NCI-H82 (cell line): ENCODE results near the gene LARGE2.

Experiments used
- DNase-seq: peaks from one replicate; lab custom pipeline; 2025; lab: John Stamatoyannopoulos, UW

LARGE2 gene

DNA sequence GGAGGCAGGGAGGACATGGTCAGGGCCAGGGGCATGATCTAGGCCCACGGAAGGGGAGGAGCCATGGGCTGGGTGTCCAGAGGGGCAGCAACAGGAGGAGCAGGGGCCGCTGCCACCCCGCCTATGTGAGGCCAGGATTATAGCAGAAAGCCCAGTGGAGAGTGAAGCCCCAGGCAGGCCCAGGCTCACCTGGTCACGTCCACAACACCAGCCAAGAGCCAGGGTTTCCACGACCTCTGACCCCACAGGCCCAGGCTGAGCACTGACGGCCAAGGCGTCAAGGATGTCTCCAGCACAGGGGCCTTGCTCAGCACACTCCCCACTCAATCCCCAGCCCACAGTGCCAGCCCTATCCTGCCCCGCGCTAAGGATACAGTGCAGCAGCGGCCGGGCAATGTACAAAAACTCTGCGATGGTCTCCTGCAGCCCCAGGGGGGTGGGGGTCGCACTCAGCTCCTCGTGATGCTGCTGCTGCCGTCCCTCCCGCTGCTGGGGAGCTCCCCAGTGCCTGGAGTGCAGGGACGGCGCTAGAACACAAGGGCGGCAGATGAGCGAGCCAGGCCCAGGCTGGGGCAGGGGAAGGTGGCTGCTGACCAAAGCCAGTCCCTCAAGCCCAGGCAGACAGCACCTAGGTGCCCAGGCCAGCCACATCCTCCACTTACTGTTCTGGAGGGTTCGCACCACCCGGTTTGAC lies 8.4 kb upstream of the LARGE2 start:
- no peak for DNase-seq

DNA sequence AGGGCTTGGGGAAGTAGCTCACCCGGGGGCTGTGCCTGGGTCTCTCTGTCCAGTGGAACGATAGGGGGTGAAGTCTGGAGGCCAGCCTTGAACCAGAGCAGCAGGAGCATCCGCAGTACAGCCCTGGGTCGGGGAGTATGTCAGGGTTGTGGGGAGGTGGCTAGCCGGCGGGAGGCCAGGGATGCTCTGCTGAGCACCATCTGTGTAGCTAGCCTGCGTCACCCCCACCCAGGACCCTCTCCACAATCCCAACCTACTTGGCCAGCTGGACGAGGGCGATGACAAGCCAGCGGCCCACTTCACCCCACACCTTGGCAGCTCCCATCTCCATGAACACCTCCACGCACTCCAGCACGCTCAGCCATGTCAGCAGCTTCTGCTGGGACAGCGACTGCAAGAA lies 7.0 kb upstream of the LARGE2 start:
- DNase-seq, result no peak

DNA sequence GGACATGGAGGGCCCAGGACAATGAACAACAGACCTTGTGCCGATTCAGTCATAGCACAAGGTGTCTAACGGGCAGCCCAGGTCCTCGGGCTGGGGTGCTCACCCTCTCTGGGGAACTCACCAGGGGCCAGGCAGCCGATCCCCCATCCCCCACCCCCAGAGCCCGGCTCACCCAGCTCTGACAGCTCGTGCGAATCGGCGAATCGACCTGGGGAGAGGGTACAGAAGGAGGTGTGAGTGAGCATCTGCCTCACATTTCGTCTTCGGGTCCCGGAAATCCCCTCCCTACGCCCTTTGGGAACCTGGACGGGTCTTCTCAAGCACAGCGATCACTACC lies 5.2 kb upstream of the LARGE2 start:
- no peak for DNase-seq

GRCh38 chr11:45917623-45918330 lies 4.7 kb upstream of the LARGE2 start, which contains the start of gene PEX16:
Gene PEX16, minus strand, starts transcription at chr11:45917877. Its CDS starts 66 bp downstream, at chr11:45917811.
- peak; percentile 95 for DNase-seq

GRCh38 chr11:45918331-45918941 lies 4.0 kb upstream of the LARGE2 start:
- DNase-seq, result peak; percentile 89

GRCh38 chr11:45918962-45919675 lies 3.3 kb upstream of the LARGE2 start:
- peak; percentile 31 for DNase-seq

DNA sequence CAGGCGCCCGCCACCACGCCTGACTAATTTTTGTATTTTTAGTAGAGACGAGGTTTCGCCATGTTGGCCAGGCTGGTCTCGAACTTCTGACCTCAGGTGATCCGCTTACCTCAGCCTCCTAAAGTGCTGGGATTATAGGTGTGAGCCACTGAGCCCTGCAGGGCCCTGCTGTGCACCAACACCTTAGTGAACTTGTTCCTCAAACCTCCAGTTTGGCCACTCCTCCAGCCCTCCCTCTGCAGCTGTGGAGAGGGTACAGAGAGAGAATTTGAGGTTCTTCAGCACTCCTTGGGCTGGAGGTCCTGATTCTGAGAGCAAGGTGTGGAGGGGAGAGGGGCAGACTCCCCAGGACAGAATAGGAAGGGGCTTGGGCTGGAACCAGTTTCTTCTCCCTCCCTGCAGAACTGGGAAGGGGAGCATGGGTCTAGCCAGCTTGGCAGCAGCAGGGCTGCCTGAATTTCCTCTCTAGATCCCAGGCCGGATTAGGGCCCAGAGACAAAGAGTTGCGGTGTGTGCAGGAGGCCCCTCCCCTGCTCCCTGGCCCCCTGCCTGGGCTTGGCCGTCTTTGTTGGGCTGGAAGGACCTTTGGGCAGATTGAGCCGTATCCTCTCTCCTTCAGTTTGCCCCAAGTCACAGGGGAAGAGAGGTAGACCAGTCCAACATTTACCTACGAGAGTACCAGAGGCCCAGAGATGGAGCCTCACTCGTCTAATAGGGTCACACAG lies 2.5 kb upstream of the LARGE2 start:
- peak; percentile 60 for DNase-seq

DNA sequence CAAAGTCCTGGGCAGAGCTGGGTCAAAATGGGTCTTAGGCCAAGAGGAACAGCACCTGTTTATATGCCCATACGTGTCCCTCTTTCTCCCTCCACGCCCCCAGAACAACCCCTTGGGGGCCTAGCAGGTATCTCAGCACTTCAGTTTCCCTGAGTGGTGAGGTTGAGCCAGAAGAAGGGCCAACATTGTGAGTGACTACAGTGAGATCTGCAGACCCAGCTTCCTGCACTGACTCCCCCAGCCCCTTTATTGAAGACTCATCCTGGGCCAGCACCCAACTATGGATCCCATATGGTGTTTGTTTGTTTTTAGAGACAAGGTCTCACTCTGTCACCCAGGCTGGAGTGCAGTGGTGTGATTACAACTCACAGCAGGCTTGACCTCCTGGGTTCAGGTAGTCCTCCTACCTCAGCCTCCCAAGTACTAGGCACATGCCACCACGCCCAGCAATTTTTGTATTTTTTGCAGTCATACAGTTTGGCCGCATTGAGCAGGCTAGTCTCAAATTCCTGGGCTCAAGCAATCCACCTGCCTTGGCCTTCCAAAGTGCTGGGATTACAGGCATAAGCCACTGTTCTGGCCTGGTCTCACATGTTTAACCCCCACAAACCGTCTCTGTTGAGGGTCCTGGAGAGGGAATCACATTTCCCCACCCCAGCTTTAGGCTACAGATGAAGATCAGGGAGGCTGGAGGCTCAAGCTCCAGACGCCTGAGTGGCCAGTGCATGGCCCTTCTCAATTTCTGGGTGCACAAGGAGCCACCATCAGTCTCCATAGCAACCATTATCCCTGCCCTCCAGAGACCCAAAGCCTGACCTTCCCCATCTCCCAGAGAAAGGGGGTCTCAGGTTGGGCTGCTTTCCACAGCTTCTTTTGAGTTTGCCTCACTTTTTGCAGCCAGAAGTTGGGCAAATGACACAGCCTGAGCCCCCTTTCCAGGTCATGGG lies 1.7 kb upstream of the LARGE2 start:
- no peak for DNase-seq

- peak; percentile 86 for DNase-seq
These were observed 663 bp upstream of the LARGE2 start for GRCh38 chr11:45921561-45922424.

DNA sequence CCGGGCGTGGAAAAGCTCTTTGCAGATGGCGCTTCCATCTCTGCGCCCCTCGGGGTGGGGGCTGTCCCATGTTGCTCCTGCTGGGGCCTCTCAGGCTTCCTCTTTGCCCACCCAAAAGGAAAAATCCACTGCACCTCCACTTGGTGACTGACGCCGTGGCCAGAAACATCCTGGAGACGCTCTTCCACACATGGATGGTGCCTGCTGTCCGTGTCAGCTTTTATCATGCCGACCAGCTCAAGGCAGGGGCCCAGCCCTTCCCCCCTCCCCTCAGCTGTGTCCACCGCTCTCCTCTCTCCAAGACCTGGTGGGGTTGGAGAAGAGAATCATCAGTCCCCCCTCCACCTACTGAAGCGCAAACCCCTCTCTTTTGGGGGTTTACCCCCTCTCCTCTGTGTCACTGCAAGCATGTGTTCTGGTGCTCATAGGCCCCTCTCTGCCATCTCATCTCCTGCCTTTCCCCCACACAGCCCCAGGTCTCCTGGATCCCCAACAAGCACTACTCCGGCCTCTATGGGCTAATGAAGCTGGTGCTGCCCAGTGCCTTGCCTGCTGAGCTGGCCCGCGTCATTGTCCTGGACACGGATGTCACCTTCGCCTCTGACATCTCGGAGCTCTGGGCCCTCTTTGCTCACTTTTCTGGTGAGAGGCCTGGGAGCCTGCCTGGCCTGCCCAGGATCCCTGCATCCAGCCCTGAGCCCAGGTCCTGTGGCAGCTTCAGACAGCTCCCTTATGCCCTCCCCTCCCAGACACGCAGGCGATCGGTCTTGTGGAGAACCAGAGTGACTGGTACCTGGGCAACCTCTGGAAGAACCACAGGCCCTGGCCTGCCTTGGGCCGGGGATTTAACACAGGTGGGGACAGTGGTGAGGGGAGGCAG lies 1.8 kb downstream of the LARGE2 start:
- no peak for DNase-seq

GRCh38 chr11:45924927-45925326 lies 2.5 kb downstream of the LARGE2 start:
- no peak for DNase-seq

GRCh38 chr11:45925550-45925949 lies 3.1 kb downstream of the LARGE2 start:
- DNase-seq, result no peak

- no peak for DNase-seq
These were observed 3.5 kb downstream of the LARGE2 start for GRCh38 chr11:45926001-45926401.

DNA sequence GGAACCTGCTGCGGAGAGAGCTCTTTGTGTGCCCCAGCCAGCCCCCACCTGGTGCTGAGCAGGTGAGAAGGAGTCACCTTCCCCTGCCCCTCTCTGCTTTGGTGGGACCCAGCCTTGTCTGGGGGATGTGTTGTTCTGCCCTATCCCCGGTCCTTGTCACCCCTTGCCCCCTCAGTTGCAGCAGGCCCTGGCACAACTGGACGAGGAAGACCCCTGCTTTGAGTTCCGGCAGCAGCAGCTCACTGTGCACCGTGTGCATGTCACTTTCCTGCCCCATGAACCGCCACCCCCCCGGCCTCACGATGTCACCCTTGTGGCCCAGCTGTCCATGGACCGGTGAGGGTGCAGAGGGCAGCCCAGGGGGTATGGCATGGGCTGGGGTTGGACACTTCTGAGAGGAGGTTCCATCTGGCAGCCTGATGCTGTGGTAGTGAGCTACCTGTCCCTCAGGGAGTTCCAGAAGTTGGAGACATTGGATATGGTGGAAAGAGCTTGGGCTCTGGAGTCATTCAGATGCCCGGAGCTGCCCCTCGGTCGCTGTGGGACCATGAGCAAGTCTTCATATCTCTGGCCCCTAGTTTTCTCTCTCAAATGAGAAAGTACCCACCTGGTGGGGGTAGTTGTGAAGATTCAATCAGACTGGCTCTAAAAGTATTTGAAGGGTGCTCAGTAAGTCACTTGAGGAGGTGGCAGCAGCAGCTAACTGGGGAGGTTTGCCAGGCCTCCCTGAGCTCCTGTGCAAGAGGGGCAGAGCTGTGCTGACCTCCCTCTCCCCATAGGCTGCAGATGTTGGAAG lies 4.3 kb downstream of the LARGE2 start:
- DNase-seq, result no peak

- DNase-seq, result no peak
These were observed 4.9 kb downstream of the LARGE2 start for GRCh38 chr11:45927332-45927683.

GRCh38 chr11:45927684-45928413 lies 5.4 kb downstream of the LARGE2 start:
- DNase-seq, result no peak

- no peak for DNase-seq
These were observed 6.2 kb downstream of the LARGE2 start for GRCh38 chr11:45928535-45929215.
